Endothelial cell of umbilical vein (primary cell): Measurements from ENCODE around the gene ANKRD31.

ENCODE experiments used
- POLR2A ChIP-seq: IDR thresholded peaks from 2 replicates; pipeline ENCODE4 v1.6.1; 2012; ENCODE audit warnings: low read depth, mild to moderate bottlenecking, control low read depth, low read length
- POLR2AphosphoS5 ChIP-seq: IDR thresholded peaks from 2 replicates; pipeline ENCODE4 v1.6.1; 2012; ENCODE audit warnings: low read depth, mild to moderate bottlenecking, control low read depth, low read length, moderate library complexity; ENCODE audit not compliant: insufficient read depth
- TF ChIP-seq, protein P1 (sequence below), 2 donors: IDR thresholded peaks; 1 replicate in 1 of 2; 2 replicates in 1 of 2; pipeline ENCODE4 v1.5.1; 2011; ENCODE audit warnings: low read length in 2 of 2, mild to moderate bottlenecking in 2 of 2, moderate library complexity in 2 of 2, control low read depth in 1 of 2, inconsistent platforms in 1 of 2, low read depth in 1 of 2; ENCODE audit not compliant: insufficient read depth in 1 of 2; ENCODE audit errors: extremely low read depth in 1 of 2

DNA sequence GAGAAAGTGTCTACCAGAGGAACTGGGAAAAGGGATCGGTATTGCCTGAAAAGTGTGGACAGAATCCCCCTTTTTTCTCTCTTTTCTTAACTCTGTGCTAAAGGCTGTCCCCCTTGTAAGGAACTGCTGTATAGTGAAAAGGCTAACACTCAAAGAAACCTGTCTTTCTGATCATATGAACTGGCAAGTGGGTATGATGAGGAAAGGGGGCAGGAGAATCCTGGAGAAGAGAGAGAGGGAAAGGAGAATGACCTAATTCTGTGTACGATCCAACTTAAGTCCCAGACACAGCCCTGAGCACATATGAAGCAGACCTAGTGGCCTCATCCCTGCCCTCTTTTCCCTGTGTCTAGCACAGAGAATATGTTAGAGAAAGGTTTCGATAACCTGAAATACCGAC is 967 bp downstream of the ANKRD31 start:
- TF ChIP-seq, protein P1, sequence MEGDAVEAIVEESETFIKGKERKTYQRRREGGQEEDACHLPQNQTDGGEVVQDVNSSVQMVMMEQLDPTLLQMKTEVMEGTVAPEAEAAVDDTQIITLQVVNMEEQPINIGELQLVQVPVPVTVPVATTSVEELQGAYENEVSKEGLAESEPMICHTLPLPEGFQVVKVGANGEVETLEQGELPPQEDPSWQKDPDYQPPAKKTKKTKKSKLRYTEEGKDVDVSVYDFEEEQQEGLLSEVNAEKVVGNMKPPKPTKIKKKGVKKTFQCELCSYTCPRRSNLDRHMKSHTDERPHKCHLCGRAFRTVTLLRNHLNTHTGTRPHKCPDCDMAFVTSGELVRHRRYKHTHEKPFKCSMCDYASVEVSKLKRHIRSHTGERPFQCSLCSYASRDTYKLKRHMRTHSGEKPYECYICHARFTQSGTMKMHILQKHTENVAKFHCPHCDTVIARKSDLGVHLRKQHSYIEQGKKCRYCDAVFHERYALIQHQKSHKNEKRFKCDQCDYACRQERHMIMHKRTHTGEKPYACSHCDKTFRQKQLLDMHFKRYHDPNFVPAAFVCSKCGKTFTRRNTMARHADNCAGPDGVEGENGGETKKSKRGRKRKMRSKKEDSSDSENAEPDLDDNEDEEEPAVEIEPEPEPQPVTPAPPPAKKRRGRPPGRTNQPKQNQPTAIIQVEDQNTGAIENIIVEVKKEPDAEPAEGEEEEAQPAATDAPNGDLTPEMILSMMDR (IDR thresholded peaks at IDR 0.05; ENCODE audit: extremely low read depth in 1 of 2, insufficient read depth in 1 of 2, low read depth in 1 of 2, low read length in 2 of 2) = no peak
- TF ChIP-seq POLR2AphosphoS5 (no peak), POLR2A (no peak)
